Measurements from ENCODE around the gene OCRL.

OCRL gene

GRCh38 chrX:129618997-129619396 lies 78.9 kb downstream of the OCRL start:
- DNase-seq (ENCODE audit: low read depth in 1 of 2, low spot score in 1 of 2) = no peak
- no peak for TF ChIP-seq GABPA (IDR thresholded peaks at IDR 0.05; ENCODE audit: low read depth)
- TF ChIP-seq, protein P1, sequence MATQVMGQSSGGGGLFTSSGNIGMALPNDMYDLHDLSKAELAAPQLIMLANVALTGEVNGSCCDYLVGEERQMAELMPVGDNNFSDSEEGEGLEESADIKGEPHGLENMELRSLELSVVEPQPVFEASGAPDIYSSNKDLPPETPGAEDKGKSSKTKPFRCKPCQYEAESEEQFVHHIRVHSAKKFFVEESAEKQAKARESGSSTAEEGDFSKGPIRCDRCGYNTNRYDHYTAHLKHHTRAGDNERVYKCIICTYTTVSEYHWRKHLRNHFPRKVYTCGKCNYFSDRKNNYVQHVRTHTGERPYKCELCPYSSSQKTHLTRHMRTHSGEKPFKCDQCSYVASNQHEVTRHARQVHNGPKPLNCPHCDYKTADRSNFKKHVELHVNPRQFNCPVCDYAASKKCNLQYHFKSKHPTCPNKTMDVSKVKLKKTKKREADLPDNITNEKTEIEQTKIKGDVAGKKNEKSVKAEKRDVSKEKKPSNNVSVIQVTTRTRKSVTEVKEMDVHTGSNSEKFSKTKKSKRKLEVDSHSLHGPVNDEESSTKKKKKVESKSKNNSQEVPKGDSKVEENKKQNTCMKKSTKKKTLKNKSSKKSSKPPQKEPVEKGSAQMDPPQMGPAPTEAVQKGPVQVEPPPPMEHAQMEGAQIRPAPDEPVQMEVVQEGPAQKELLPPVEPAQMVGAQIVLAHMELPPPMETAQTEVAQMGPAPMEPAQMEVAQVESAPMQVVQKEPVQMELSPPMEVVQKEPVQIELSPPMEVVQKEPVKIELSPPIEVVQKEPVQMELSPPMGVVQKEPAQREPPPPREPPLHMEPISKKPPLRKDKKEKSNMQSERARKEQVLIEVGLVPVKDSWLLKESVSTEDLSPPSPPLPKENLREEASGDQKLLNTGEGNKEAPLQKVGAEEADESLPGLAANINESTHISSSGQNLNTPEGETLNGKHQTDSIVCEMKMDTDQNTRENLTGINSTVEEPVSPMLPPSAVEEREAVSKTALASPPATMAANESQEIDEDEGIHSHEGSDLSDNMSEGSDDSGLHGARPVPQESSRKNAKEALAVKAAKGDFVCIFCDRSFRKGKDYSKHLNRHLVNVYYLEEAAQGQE (IDR thresholded peaks at IDR 0.05; ENCODE audit: insufficient replicate concordance, low read depth) = no peak
- TF ChIP-seq SPI1 (IDR thresholded peaks at IDR 0.05; ENCODE audit: borderline replicate concordance, low read depth) = no peak
- TF ChIP-seq POLR2AphosphoS5 (IDR thresholded peaks at IDR 0.05; ENCODE audit: low read depth) = no peak
- TF ChIP-seq, protein P2, sequence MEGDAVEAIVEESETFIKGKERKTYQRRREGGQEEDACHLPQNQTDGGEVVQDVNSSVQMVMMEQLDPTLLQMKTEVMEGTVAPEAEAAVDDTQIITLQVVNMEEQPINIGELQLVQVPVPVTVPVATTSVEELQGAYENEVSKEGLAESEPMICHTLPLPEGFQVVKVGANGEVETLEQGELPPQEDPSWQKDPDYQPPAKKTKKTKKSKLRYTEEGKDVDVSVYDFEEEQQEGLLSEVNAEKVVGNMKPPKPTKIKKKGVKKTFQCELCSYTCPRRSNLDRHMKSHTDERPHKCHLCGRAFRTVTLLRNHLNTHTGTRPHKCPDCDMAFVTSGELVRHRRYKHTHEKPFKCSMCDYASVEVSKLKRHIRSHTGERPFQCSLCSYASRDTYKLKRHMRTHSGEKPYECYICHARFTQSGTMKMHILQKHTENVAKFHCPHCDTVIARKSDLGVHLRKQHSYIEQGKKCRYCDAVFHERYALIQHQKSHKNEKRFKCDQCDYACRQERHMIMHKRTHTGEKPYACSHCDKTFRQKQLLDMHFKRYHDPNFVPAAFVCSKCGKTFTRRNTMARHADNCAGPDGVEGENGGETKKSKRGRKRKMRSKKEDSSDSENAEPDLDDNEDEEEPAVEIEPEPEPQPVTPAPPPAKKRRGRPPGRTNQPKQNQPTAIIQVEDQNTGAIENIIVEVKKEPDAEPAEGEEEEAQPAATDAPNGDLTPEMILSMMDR (IDR thresholded peaks at IDR 0.05; ENCODE audit: insufficient read depth, low read length) = no peak
- H3K27ac ChIP-seq (replicated peaks) = no peak overlapping the region
- H3K4me3 ChIP-seq (replicated peaks; ENCODE audit: insufficient read depth, low read length) = no peak overlapping the region
- H3K27me3 ChIP-seq (ENCODE audit: insufficient read depth, poor library complexity, severe bottlenecking) = no peaks in the 10 kb centered on the region

- Histone ChIP-seq H3K27ac (replicated peaks) (no peak overlapping the region), H3K4me3 (replicated peaks; ENCODE audit: insufficient read depth, low read length) (no peak overlapping the region), H3K27me3 (ENCODE audit: insufficient read depth, poor library complexity, severe bottlenecking) (no peaks in the 10 kb centered on the region)
- TF ChIP-seq SPI1 (IDR thresholded peaks at IDR 0.05; ENCODE audit: borderline replicate concordance, low read depth) (no peak), POLR2AphosphoS5 (IDR thresholded peaks at IDR 0.05; ENCODE audit: low read depth) (no peak), GABPA (IDR thresholded peaks at IDR 0.05; ENCODE audit: low read depth) (no peak)
- TF ChIP-seq, protein P1 (IDR thresholded peaks at IDR 0.05; ENCODE audit: insufficient replicate concordance, low read depth) = no peak
- TF ChIP-seq, protein P2 (IDR thresholded peaks at IDR 0.05; ENCODE audit: insufficient read depth, low read length) = no peak
- no peak for DNase-seq (ENCODE audit: low read depth in 1 of 2, low spot score in 1 of 2)
These were observed 82.8 kb downstream of the OCRL start for GRCh38 chrX:129622757-129623301.

- no peak for TF ChIP-seq POLR2AphosphoS5 (IDR thresholded peaks at IDR 0.05; ENCODE audit: low read depth)
- TF ChIP-seq, protein P1 (IDR thresholded peaks at IDR 0.05; ENCODE audit: insufficient replicate concordance, low read depth) = no peak
- TF ChIP-seq, protein P2 (IDR thresholded peaks at IDR 0.05; ENCODE audit: insufficient read depth, low read length) = no peak
- TF ChIP-seq GABPA (IDR thresholded peaks at IDR 0.05; ENCODE audit: low read depth) = no peak
- TF ChIP-seq SPI1 (IDR thresholded peaks at IDR 0.05; ENCODE audit: borderline replicate concordance, low read depth) = no peak
- no peak overlapping the region for H3K27ac ChIP-seq (replicated peaks)
- DNase-seq (ENCODE audit: low read depth in 1 of 2, low spot score in 1 of 2) = no peak
- H3K4me3 ChIP-seq (replicated peaks; ENCODE audit: insufficient read depth, low read length) = no peak overlapping the region
- H3K27me3 ChIP-seq (ENCODE audit: insufficient read depth, poor library complexity, severe bottlenecking) = no peaks in the 10 kb centered on the region
These were observed 86.0 kb downstream of the OCRL start for GRCh38 chrX:129626026-129626425.

Measured in HL-60 (cell line).